ENCODE data around the gene TXNDC5. TPM values are rescaled to one million over a fixed set of nuclear protein-coding genes. Genes with fewer than 3 reads are reported as not detected.
A peak's percentile ranks its signal among the peaks of the same experiment; 100 is the strongest.
"Not testable (repeated sequence)": the region's sequence is repeated elsewhere in the genome, so short reads cannot be mapped to it uniquely, and the experiment has no call there.

TXNDC5 gene
- total RNA-seq, 2 experiments from 2014 or later, result 312 to 319 TPM

GRCh38 chr6:7899889-7900213 is 10.7 kb downstream of the TXNDC5 start:
- Histone ChIP-seq H4K20me1 (ENCODE audit: insufficient read depth, low read length) (peaks cover 22% of the 10 kb centered on the region; the same call in 1 of the 2 replicates), H3K4me1 (ENCODE audit: insufficient read depth, low read length, poor library complexity, severe bottlenecking) (peaks cover 66% of the 10 kb centered on the region), H3K9me2 (ENCODE audit: insufficient read depth, low read length) (no peaks in the 10 kb centered on the region), H3K4me2 (ENCODE audit: low read length) (peak overlapping the region; percentile 33; the same call in 1 of the 2 replicates), H3K79me2 (ENCODE audit: insufficient read depth, low read depth, low read length) (peaks cover 53% of the 10 kb centered on the region), H3K4me3 (ENCODE audit: low read depth, low read length, poor library complexity, severe bottlenecking) (no peak overlapping the region), H2AFZ (ENCODE audit: low read length) (no peak overlapping the region), H3K27ac (ENCODE audit: low read depth, low read length, poor library complexity, severe bottlenecking) (peak overlapping the region; percentile 39), H3K36me3 (ENCODE audit: insufficient read depth, low read length) (peaks cover 100% of the 10 kb centered on the region), H3K9me3 (ENCODE audit: low read length) (no peaks in the 10 kb centered on the region)
- ChIA-PET CTCF (ENCODE audit: unreplicated experiment) (interaction anchor here (0.6 to 1.5 kb wide), 3 partner anchors 10 to 176 kb away, joined by 3 to 5 read pairs (median 3); no protein-coding TSS in a partner anchor), POLR2A (interaction anchor here (0.5 to 5.3 kb wide), 11 partner anchors 9 to 196 kb away, joined by 3 to 39 read pairs (median 5); partner anchors contain the start of gene BLOC1S5)
- intact Hi-C loops (cut with micrococcal nuclease; ENCODE audit: unreplicated experiment), result loop anchor here (1.0 to 5.0 kb wide), 3 partner anchors 92 to 175 kb away; partner anchors contain the start of gene BLOC1S5
- no peak for DNase-seq (ENCODE audit: low spot score)
- TF ChIP-seq EZH2phosphoT487 (IDR thresholded peaks at IDR 0.05; ENCODE audit: borderline replicate concordance, low read depth, low read length), result no peak
- no TSS peak for BruUV-seq (replicated peaks)

DNA sequence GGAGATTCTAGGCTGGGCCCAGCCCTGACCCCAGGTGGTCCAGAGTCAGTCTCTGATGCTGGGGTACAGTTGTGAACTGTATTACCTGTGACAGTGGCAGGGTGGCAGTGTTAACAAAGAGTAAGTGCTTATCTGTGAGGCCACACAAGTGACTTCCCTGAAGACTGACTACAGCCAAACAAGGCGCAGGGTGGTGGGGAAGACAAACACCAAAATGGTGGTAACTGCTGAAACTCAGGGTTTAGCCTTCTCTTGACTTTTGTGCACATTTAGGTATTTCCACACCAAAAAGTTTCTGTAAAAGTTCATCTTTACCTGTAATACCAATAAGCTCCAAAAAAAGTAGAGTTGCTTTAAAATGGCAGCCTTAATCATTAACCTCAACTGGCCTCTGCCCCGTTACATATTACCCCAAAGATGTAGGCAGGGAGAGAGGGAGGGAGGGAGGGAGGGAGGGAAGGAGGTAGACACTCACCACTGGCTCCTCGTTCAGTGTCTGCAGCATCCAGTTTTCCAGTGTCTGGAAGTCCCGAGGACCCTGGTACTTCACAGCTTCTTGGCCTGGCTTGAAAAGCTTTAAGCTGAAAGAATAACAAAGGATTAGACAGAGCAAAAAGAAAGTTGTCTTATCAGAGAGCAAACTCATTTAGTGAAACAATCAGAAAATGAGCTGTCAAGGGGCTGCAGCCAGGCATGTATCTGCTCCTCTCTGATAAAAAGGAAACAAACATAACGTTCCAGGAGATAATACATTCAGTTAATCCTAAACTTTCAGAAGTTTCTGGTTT is 11.3 kb downstream of the TXNDC5 start:
- TF ChIP-seq, protein P1, sequence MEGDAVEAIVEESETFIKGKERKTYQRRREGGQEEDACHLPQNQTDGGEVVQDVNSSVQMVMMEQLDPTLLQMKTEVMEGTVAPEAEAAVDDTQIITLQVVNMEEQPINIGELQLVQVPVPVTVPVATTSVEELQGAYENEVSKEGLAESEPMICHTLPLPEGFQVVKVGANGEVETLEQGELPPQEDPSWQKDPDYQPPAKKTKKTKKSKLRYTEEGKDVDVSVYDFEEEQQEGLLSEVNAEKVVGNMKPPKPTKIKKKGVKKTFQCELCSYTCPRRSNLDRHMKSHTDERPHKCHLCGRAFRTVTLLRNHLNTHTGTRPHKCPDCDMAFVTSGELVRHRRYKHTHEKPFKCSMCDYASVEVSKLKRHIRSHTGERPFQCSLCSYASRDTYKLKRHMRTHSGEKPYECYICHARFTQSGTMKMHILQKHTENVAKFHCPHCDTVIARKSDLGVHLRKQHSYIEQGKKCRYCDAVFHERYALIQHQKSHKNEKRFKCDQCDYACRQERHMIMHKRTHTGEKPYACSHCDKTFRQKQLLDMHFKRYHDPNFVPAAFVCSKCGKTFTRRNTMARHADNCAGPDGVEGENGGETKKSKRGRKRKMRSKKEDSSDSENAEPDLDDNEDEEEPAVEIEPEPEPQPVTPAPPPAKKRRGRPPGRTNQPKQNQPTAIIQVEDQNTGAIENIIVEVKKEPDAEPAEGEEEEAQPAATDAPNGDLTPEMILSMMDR (conservative IDR thresholded peaks at IDR 0.05; ENCODE audit: low read length), result peak; percentile 76
- TF ChIP-seq EZH2phosphoT487 (IDR thresholded peaks at IDR 0.05; ENCODE audit: borderline replicate concordance, low read depth, low read length), result no peak
- Histone ChIP-seq H3K4me3 (ENCODE audit: low read depth, low read length, poor library complexity, severe bottlenecking) (no peak overlapping the region), H3K4me2 (ENCODE audit: low read length) (peak overlapping the region; percentile 58; the same call in 1 of the 2 replicates), H3K9me3 (ENCODE audit: low read length) (no peaks in the 10 kb centered on the region), H3K79me2 (ENCODE audit: insufficient read depth, low read depth, low read length) (peaks cover 48% of the 10 kb centered on the region), H4K20me1 (ENCODE audit: insufficient read depth, low read length) (peaks cover 22% of the 10 kb centered on the region; the same call in 1 of the 2 replicates), H3K36me3 (ENCODE audit: insufficient read depth, low read length) (peaks cover 100% of the 10 kb centered on the region), H3K4me1 (ENCODE audit: insufficient read depth, low read length, poor library complexity, severe bottlenecking) (peaks cover 65% of the 10 kb centered on the region), H2AFZ (ENCODE audit: low read length) (no peak overlapping the region), H3K27ac (ENCODE audit: low read depth, low read length, poor library complexity, severe bottlenecking) (peak overlapping the region; percentile 78), H3K9me2 (ENCODE audit: insufficient read depth, low read length) (no peaks in the 10 kb centered on the region)
- DNase-seq (ENCODE audit: low spot score), result peak; percentile 59
- no TSS peak for BruUV-seq (replicated peaks)
- intact Hi-C loops (cut with micrococcal nuclease; ENCODE audit: unreplicated experiment), result loop anchor here (1.0 to 5.0 kb wide), 3 partner anchors 93 to 174 kb away; partner anchors contain the start of gene BLOC1S5
- POLR2A ChIA-PET, result interaction anchor here (0.6 to 5.3 kb wide), 11 partner anchors 10 to 165 kb away, joined by 3 to 39 read pairs (median 5); partner anchors contain the start of gene BLOC1S5
- CTCF ChIA-PET (ENCODE audit: unreplicated experiment), result interaction anchor here (0.6 to 1.5 kb wide), 3 partner anchors 11 to 176 kb away, joined by 3 to 5 read pairs (median 3); no protein-coding TSS in a partner anchor

- Histone ChIP-seq H3K4me2 (ENCODE audit: low read length) (peak overlapping the region; percentile 58), H3K4me3 (ENCODE audit: low read depth, low read length, poor library complexity, severe bottlenecking) (peak overlapping the region; percentile 24), H3K79me2 (ENCODE audit: insufficient read depth, low read depth, low read length) (peaks cover 45% of the 10 kb centered on the region), H3K27ac (ENCODE audit: low read depth, low read length, poor library complexity, severe bottlenecking) (peak overlapping the region; percentile 78), H3K4me1 (ENCODE audit: insufficient read depth, low read length, poor library complexity, severe bottlenecking) (peaks cover 64% of the 10 kb centered on the region), H4K20me1 (ENCODE audit: insufficient read depth, low read length) (peaks cover 22% of the 10 kb centered on the region; the same call in 1 of the 2 replicates), H3K36me3 (ENCODE audit: insufficient read depth, low read length) (peaks cover 100% of the 10 kb centered on the region)
- not testable (repeated sequence) for H3K9me2 ChIP-seq (ENCODE audit: insufficient read depth, low read length); BruUV-seq (replicated peaks); H2AFZ ChIP-seq (ENCODE audit: low read length); DNase-seq (ENCODE audit: low spot score); H3K9me3 ChIP-seq (ENCODE audit: low read length)
- ChIA-PET CTCF (ENCODE audit: unreplicated experiment) (interaction anchor here (1.5 to 1.7 kb wide), 2 partner anchors 94 to 176 kb away, joined by 4 read pairs; no protein-coding TSS in a partner anchor), POLR2A (interaction anchor here (0.6 to 5.3 kb wide), 9 partner anchors 8 to 1083 kb away, joined by 3 to 39 read pairs (median 3); no protein-coding TSS in a partner anchor)
- intact Hi-C loops (cut with micrococcal nuclease; ENCODE audit: unreplicated experiment), result loop anchor here (2.0 to 5.0 kb wide), 2 partner anchors 164 to 173 kb away; partner anchors contain the start of gene BLOC1S5
These were observed 12.4 kb downstream of the TXNDC5 start for GRCh38 chr6:7898193-7898586.

All from OCI-LY7 (cell line).